ENCODE results near the gene LIPC. TPM values are rescaled to one million over a fixed set of nuclear protein-coding genes. Genes with fewer than 3 reads are reported as not detected.

The LIPC gene
- total and polyA plus RNA-seq, 10 of the 15 experiments (the other 5 are each of a cell fraction or from before 2014, with no cell fraction given), result 0.06 to 0.31 (median 0.16) TPM; not detected in 1

- in situ Hi-C loops (cut with MboI), result no loop called here
- no peak overlapping the region for H3K27ac ChIP-seq (ENCODE audit: control insufficient read depth, insufficient read depth)
- no peak overlapping the region for H3K4me3 ChIP-seq
- SMC1A ChIA-PET (ENCODE audit: uncharacterized antibody, unreplicated experiment), result interaction anchor here (0.6 to 5.0 kb wide), 4 partner anchors 11 to 261 kb away, joined by 3 to 51 read pairs (median 3); no protein-coding TSS in a partner anchor
- no peak for ATAC-seq
- RAD21 ChIA-PET (ENCODE audit: unreplicated experiment), result interaction anchor here (0.7 to 1.2 kb wide), 5 partner anchors 8 to 44 kb away, joined by 3 read pairs; no protein-coding TSS in a partner anchor
- intact Hi-C loops (cut with micrococcal nuclease; ENCODE audit: unreplicated experiment), result no loop called here
- no peak overlapping the region for H3K4me2 ChIP-seq (ENCODE audit: control insufficient read depth, insufficient read depth)
- no peaks in the 10 kb centered on the region; the same call in 1 of the 3 replicates for H3K9me3 ChIP-seq (replicated peaks; ENCODE audit: control insufficient read depth, insufficient read depth, low read length)
- 48% methylated on average over 3 of the region's 3 CpGs for WGBS (ENCODE audit: insufficient coverage, insufficient replicate concordance, low lambda C conversion rate, missing lambda C conversion rate)
- peaks cover 54% of the 10 kb centered on the region for H3K4me1 ChIP-seq (ENCODE audit: control insufficient read depth, insufficient read depth, low read length)
- POLR2A ChIA-PET, result no interaction called here
- CTCF ChIA-PET, result interaction anchor here (1.8 to 3.3 kb wide), 2 partner anchors 9 to 57 kb away, joined by 5 to 15 read pairs; no protein-coding TSS in a partner anchor
- no TSS peak for BruUV-seq (replicated peaks)
- no peaks in the 10 kb centered on the region for H3K79me2 ChIP-seq (ENCODE audit: control insufficient read depth, insufficient read depth, low read length)
- no peak overlapping the region for H2AFZ ChIP-seq (ENCODE audit: control insufficient read depth, low read depth, low read length)
- no peak for DNase-seq (ENCODE audit: low read depth, low spot score)
- H3K9ac ChIP-seq (ENCODE audit: control insufficient read depth, insufficient read depth, low read length), result no peak overlapping the region
- H3K27me3 ChIP-seq (replicated peaks in 1 of 2; ENCODE audit: control insufficient read depth in 2 of 2, insufficient read depth in 2 of 2, low read length in 1 of 2), result no peaks in the 10 kb centered on the region
- H3K36me3 ChIP-seq (ENCODE audit: control insufficient read depth in 2 of 2, insufficient read depth in 2 of 2, low read length in 1 of 2), result no peaks in the 10 kb centered on the region
- H4K20me1 ChIP-seq (ENCODE audit: control insufficient read depth, insufficient read depth), result no peaks in the 10 kb centered on the region
- FAIRE-seq, result no peak
- TF ChIP-seq CBX5 (IDR thresholded peaks at IDR 0.05; ENCODE audit: low read depth), result no peak
- TF ChIP-seq BCL11A (IDR thresholded peaks at IDR 0.05; ENCODE audit: low read depth, low read length), result no peak
- TF ChIP-seq, protein P1, sequence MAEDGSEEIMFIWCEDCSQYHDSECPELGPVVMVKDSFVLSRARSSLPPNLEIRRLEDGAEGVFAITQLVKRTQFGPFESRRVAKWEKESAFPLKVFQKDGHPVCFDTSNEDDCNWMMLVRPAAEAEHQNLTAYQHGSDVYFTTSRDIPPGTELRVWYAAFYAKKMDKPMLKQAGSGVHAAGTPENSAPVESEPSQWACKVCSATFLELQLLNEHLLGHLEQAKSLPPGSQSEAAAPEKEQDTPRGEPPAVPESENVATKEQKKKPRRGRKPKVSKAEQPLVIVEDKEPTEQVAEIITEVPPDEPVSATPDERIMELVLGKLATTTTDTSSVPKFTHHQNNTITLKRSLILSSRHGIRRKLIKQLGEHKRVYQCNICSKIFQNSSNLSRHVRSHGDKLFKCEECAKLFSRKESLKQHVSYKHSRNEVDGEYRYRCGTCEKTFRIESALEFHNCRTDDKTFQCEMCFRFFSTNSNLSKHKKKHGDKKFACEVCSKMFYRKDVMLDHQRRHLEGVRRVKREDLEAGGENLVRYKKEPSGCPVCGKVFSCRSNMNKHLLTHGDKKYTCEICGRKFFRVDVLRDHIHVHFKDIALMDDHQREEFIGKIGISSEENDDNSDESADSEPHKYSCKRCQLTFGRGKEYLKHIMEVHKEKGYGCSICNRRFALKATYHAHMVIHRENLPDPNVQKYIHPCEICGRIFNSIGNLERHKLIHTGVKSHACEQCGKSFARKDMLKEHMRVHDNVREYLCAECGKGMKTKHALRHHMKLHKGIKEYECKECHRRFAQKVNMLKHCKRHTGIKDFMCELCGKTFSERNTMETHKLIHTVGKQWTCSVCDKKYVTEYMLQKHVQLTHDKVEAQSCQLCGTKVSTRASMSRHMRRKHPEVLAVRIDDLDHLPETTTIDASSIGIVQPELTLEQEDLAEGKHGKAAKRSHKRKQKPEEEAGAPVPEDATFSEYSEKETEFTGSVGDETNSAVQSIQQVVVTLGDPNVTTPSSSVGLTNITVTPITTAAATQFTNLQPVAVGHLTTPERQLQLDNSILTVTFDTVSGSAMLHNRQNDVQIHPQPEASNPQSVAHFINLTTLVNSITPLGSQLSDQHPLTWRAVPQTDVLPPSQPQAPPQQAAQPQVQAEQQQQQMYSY (CRISPR knock-in tag; IDR thresholded peaks at IDR 0.05), result no peak
- no peak for TF ChIP-seq POLR2AphosphoS5 (IDR thresholded peaks at IDR 0.05; ENCODE audit: low read length)
- no peak for TF ChIP-seq MYC (IDR thresholded peaks at IDR 0.05; ENCODE audit: insufficient read depth, insufficient read length, insufficient replicate concordance, low read length, severe bottlenecking)
- no peak for TF ChIP-seq ATF7 (IDR thresholded peaks at IDR 0.05; ENCODE audit: low read depth)
- TF ChIP-seq BACH1 (IDR thresholded peaks at IDR 0.05; ENCODE audit: borderline replicate concordance), result no peak
- TF ChIP-seq, protein P2, sequence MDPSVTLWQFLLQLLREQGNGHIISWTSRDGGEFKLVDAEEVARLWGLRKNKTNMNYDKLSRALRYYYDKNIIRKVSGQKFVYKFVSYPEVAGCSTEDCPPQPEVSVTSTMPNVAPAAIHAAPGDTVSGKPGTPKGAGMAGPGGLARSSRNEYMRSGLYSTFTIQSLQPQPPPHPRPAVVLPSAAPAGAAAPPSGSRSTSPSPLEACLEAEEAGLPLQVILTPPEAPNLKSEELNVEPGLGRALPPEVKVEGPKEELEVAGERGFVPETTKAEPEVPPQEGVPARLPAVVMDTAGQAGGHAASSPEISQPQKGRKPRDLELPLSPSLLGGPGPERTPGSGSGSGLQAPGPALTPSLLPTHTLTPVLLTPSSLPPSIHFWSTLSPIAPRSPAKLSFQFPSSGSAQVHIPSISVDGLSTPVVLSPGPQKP (IDR thresholded peaks at IDR 0.05; ENCODE audit: low read depth, low read length), result no peak
- TF ChIP-seq NRF1 (conservative IDR thresholded peaks at IDR 0.05; ENCODE audit: low read depth, low read length), result no peak
- TF ChIP-seq E2F4 (IDR thresholded peaks at IDR 0.05; ENCODE audit: low read depth, low read length), result no peak
- TF ChIP-seq, protein P3, sequence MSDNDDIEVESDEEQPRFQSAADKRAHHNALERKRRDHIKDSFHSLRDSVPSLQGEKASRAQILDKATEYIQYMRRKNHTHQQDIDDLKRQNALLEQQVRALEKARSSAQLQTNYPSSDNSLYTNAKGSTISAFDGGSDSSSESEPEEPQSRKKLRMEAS (IDR thresholded peaks at IDR 0.05; ENCODE audit: low read depth, low read length), result no peak
- no peak for TF ChIP-seq IKZF1 (conservative IDR thresholded peaks at IDR 0.05)
- no peak for TF ChIP-seq ETV6 (conservative IDR thresholded peaks at IDR 0.05 in 1 of 2, IDR thresholded peaks at IDR 0.05 in 1 of 2; ENCODE audit: borderline replicate concordance in 1 of 2, low read depth in 1 of 2)
- no peak for TF ChIP-seq EED (IDR thresholded peaks at IDR 0.05; ENCODE audit: low read depth)
- TF ChIP-seq TARDBP (IDR thresholded peaks at IDR 0.05; ENCODE audit: borderline replicate concordance), result no peak
- TF ChIP-seq JUND (IDR thresholded peaks at IDR 0.05; ENCODE audit: low read depth, low read length), result no peak
- no peak for TF ChIP-seq ZNF207 (IDR thresholded peaks at IDR 0.05; ENCODE audit: borderline replicate concordance)
Observed at GRCh38 chr15:58460872-58461271, 29.1 kb downstream of the LIPC start.

All from GM12878 (cell line).